Fibroblast of mammary gland (primary cell): ENCODE measurements around the gene RBL1.

ENCODE experiments used
- DNase-seq: peaks from one replicate; pipeline ENCODE4 v3.0.0-alpha.2; 2010; ENCODE audit warnings: low read depth
- H3K4me3 ChIP-seq: 2 replicates; pipeline ENCODE4 v1.5.1; 2011; ENCODE audit warnings: low read depth, mild to moderate bottlenecking, low read length, moderate library complexity; ENCODE audit not compliant: control insufficient read depth
- CTCF ChIP-seq: conservative IDR thresholded peaks from 2 replicates; pipeline ENCODE4 v1.5.1; 2011; ENCODE audit warnings: low read depth, low read length, inconsistent platforms; ENCODE audit not compliant: control insufficient read depth, insufficient read depth

RBL1 gene

GRCh38 chr20:36991703-36992102 lies 104.1 kb downstream of the RBL1 start:
- TF ChIP-seq CTCF, result no peak
- H3K4me3 ChIP-seq, result no peak overlapping the region
- DNase-seq, result no peak

GRCh38 chr20:36989797-36990196 lies 106.0 kb downstream of the RBL1 start:
- no peak for TF ChIP-seq CTCF
- DNase-seq, result no peak
- no peak overlapping the region for H3K4me3 ChIP-seq

- no peak overlapping the region for H3K4me3 ChIP-seq
- DNase-seq, result peak; percentile 29
- no peak for TF ChIP-seq CTCF
Measured at GRCh38 chr20:36988494-36988966, 107.3 kb downstream of the RBL1 start.

DNA sequence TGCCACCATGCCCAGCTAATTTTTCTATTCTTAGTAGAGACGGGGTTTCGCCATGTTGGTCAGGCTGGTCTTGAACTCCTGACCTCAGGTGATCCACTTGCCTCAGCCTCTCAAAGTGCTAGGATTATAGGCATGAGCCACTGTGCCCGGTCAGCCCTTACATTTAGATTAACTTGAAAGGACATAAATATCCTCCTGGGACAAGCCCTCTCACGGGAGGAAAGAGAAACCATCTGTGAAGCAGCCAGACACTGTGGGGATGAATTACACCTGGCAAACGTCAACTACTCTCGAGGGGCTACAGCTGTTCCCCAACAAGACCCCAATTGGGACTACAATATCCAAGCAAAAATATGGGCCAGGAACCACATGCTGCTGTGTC lies 111.5 kb downstream of the RBL1 start:
- DNase-seq, result no peak
- H3K4me3 ChIP-seq, result no peak overlapping the region
- TF ChIP-seq CTCF, result no peak

- TF ChIP-seq CTCF, result no peak
- no peak overlapping the region for H3K4me3 ChIP-seq
- no peak for DNase-seq
Measured at GRCh38 chr20:36975099-36975818, 120.5 kb downstream of the RBL1 start.

DNA sequence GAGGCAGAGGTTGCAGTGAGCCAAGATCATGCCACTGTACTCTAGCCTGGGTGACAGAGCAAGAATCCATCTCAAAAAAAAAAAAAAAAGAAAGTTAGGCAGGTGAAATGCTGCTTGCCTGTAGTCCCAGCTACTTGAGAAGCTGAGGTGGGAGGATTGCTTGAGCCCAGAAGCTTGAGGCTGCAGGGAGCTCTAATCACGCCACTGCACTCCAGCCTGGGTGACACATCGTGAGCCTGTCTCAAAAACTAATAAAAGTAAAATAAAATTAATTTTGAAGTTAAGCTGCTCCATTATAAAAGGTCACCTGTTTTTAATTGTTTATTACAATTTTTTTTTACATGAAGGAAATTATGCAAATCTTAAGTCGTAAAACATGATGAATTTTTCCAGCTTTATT lies 121.1 kb downstream of the RBL1 start:
- no peak overlapping the region for H3K4me3 ChIP-seq
- no peak for TF ChIP-seq CTCF
- no peak for DNase-seq

- no peak for TF ChIP-seq CTCF
- no peak for DNase-seq
- H3K4me3 ChIP-seq, result no peak overlapping the region
Measured at GRCh38 chr20:36971103-36971502, 124.7 kb downstream of the RBL1 start.
